CD4-positive, alpha-beta T cell treated with Interleukin-15 for 1 hour (primary cell): ENCODE results near the gene ZNF318.
"Not testable (repeated sequence)": the region's sequence is repeated elsewhere in the genome, so short reads cannot be mapped to it uniquely, and the experiment has no call there.

Source experiments
- DNase-seq: peaks from one replicate; pipeline ENCODE4 v3.0.0-alpha.2; 2020

Gene ZNF318

DNA sequence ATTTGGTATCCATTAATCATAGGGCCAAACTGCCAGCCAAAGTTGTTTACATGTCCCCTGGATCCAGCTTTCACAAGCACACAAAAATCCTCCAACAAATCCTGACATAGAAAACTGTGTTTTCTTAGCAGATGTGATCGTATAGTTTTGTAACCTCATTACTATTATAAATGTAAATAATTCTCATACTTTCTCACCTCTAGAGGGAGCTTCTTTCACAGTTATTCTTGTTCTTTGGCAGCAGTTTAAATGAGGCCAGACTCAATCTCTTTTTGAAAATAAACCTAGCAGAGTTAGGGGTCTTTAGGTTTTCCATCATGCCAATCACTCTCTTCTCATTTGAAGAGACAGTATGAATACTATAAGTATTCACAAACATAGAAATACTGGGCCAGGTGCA lies 17.0 kb upstream of the ZNF318 start:
- DNase-seq, result no peak

DNA sequence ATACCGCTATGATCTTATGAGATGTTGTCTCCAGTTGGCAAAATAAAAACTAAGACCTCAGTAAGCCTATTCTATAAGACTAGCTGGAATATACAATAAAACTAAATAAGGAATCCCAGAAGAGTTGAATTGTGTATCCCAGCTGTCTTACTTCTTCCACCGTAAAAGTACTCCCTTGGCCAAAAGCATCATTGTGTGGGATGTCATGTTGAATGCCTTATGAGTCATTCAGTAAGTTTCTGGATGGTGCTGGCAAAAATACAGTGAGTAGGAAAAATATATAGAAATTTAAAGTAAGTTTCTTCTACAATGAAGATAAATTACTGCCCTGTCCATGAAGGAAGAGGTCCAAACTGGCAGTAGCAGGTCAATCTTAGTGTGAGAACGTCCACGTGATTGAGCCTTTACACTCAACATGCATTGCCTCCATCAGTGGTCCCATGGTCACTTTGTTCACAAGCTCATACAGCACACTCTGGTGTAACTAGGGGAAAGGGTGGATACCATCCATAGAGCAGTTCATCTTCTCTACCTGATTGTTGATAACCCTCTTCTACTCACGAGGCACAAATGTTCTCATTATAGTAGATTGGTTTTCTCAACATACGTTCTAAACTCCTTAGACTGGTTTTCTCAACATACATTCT lies 13.7 kb upstream of the ZNF318 start:
- no peak for DNase-seq

DNA sequence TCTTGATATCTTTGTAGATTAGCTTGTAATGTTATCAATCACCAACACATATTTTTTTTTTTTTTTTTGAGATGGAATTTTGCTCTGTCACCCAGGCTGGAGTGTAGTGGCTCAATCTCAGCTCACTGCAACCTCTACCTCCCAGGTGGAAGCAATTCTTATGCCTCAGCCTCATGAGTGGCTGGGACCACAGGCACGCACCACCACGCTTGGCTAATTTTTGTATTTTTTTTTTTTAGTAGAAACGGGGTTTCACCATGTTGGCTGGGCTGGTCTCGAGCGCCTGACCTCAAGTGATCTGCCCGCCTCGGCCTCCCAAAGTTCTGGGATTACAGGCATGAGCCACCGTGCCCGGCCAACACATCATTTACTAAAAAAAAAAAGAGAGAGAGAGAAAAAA lies 11.4 kb upstream of the ZNF318 start:
- DNase-seq, result not testable (repeated sequence)

DNA sequence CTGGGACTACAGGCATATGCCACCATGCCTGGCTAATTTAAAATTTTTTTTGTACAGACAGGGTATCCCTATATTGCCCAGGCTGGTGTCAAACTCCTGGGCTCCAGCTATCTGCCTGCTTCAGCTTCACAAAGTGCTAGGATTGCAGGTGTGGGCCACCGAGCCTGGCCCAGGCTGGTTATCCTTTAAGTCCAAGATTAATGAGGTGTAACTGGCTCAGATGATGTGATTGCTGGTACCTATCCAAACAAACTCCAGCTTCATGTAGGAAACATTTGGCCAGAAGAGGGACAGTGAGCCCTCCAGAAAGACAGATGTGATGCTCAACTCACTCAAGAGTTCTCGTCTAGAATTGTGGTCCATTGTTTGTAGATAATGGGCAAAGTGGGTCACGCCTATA lies 9.2 kb upstream of the ZNF318 start:
- DNase-seq, result no peak

DNA sequence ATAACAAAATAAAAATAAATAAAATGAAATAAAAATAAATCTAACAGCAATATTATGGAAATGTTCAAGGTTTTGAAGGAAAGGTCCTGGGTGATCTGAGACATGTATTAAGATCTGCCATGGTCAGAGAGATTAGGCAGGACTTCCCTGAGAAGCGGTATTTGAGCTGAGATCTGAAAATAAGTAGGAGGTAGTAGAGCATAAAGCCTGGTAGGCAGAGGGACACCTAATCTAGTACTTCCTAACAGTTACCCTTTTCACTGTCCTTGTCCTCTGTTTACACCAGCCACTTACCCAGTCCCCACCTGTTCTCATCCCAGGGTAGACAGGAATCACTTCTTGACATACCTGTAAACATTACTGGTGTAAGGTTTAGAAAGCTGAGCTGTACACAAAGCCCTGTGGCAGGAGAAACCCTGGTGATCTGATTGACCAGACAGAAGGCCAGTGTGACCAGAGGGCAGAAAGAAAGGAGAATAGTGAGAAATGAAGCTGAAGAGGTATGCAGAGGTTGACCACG lies 8.3 kb upstream of the ZNF318 start:
- no peak for DNase-seq

DNA sequence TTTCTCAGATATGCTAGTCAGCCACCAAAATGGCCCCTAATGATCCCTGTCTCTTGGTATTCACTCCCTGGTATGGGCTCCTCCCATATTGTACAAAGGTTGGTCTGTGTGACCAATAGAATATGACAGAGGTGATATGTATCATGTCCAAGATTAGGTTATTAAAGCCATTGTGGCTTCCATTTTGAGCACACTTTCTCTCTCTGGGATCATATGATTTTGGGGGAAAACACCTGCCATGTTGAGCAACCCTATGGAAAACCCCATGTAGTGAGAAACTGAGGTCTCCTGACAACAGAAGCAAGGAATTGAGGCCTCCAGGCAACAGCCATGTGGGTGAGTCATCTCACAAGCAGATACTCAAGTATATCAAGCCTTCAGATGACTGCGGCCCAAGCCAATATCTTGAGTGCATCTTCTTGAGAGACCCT lies 7.1 kb upstream of the ZNF318 start:
- no peak for DNase-seq

DNA sequence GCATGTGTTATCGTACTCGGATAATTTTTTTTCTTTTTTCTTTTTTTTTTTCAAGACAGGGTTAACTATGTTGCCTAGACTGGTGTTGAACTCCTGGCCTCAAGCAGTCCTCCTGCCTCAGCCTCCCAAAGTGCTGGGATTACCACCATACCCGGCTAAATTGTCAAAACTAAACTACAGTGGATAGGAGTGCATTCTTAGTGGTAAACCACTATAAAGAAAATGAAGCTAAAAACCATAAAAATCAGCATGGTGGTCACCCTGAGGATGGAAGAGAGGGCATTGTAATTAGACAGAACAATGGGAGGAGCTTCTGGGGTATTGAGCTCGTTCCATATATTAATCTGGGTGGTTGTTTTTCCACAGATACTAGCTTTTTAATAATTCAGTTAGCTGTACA lies 6.2 kb upstream of the ZNF318 start:
- no peak for DNase-seq

DNA sequence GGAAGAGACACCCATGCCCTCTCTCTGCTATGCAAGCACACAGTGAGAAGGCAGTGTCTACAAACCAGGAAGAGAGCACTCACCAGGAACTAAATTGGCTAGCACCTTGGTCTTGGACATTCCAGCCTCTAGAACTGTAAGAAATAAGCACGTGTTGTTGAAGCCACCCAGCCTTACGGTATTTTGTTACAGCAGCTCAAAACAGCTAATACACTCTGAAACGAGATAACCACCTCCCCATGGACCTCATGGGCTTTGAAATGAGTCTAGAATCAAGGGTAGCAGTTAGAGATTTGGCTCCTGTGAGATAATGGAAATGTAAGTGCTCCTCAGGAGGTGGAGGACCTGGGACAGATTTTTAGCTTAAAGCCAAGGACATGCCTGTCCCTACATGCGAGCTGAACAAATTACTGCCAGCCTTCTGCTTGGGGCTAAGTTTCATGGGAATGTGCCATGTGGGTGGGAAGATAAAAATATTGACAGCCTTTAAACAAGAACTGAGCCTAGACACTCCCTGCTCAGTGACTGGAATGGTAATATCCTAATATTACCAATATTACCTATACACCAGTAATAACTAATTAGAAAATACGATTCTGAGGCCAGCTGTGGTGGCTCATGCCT lies 3.9 kb upstream of the ZNF318 start:
- no peak for DNase-seq

DNA sequence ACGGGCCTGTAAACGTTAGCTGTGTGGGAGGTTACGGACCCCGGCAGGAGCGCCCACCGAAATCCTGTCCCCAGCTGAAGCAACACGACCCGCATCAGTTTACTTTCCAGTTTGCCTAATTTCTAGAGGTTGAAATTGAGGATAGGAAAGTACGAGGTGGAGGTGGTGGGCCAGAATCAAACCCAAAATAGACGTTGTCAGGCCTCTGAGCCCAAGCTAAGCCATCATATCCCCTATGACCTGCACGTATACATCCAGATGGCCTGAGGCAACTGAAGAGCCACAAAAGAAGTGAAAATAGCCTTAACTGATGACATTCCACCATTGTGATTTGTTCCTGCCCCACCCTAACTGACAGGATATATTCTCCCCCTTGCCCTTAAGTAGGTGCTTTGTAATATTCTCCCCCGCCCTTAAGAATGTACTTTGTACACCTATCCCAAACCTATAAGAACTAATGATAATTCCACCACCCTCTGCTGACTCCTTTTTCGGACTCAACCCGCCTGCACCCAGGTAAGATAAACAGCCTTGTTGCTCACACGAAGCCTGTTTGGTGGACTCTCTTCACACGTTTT lies 645 bp upstream of the ZNF318 start:
- DNase-seq, result not testable (repeated sequence)

DNA sequence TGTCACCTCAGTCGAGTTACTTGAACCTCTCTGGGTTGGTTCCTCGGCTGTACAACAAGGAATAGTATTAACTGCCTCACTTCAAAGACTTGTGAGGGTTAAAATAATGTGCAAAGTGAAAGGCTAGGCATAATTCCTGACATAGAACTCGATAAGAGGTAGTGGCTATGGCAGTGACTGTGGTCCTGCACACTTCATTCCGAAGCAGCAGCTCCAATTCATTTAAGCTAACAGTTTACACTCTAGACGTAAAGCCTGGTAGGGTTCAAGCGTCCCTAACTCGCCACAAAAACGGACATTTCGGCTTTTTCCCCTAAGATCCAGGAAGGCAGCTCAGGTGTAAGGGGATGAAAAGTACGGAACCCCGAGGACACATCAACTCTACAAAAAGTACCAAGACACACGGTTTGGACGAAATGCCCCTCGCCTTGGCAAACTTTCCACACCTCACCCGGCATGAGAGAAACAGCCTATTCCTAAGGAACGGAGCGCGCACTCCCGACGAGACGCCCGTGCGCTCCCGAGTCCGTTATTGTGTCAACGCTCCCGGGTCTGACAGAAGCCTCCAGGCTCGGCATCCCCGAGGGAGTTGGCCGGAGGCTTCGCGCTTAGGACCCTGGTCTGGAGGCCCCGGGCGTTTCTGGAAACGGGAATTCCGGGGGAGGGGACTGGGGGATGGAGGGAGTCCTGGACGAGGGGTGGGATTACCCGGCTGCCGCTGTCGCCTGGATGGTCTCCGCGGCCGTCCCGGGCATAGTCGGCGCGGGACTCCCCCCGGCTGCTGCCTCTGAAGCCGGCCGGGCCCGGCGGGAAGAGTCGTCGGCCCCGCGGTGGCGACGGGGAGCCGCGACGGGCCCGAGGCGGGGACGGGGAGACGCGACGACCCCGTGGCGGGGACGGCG lies 937 bp downstream of the ZNF318 start:
- DNase-seq, result no peak

DNA sequence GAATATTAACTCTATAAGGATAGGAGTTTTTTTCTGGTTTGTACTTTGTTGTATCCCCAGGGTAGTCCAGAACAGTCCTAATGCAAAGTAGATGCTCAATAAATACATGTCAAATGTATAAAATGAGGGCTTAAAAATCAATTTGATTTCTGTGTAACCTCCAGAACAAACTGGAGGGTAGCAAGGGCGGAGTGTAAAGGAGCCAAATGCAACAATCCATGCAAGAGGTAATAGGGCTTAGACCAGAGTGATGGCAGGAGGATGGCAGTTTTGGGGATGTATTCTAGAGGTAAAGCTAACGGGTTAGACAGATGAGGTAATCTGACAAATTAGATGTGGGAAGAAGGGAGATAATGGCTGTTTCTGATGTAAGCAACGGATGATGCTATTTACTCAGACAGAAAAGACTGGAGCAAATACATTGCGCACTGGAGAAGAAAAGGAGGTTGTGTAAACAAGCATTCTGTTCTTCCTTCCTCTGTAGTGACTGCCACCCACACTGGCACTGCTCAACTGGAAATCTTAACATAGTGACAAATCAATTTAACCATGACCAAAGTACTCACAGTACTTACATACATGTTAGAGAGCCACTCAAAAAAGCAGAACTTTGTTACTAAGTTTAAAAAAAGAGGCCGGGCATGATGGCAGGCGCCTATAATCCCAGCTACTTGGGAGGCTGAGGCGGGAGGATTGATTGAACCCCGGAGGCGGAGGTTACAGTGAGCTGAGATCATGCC lies 2.0 kb downstream of the ZNF318 start:
- peak; percentile 32 for DNase-seq

DNA sequence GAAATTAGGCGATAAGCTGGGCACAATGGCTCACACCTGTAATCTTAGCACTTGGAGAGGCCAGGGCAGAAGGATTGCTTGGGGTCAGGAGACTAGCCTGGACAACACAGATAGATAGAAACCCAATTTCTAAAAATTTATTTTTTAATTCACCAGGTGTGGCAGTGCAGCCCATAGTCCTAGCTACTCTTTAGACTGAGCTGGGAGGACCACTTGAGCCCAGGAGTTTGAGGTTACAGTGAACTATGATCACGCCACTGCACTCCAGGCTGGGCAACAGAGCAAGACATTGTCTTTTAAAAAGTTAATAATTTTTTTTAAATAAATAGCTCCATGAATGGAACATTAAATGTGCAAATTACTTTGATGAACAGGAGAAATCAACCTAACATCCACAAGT lies 8.2 kb downstream of the ZNF318 start:
- no peak for DNase-seq

DNA sequence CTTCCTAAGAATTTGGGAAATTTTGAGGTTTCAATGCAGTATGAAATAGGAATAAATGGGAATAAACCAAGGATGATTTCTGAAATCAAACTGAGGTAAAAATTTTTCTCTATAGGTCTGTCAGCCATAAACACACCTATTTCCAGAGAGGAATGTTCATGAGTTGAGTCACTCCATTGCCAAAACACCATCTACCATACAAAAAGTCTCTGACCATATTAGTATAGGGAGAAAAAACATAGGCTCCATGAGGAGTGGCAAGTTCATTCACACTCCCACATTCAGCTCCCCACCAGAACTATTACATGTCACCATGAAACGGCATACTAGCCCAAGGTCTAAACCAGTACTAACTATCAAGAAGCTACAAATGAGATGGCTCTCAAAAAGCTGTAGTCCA lies 9.6 kb downstream of the ZNF318 start:
- no peak for DNase-seq

DNA sequence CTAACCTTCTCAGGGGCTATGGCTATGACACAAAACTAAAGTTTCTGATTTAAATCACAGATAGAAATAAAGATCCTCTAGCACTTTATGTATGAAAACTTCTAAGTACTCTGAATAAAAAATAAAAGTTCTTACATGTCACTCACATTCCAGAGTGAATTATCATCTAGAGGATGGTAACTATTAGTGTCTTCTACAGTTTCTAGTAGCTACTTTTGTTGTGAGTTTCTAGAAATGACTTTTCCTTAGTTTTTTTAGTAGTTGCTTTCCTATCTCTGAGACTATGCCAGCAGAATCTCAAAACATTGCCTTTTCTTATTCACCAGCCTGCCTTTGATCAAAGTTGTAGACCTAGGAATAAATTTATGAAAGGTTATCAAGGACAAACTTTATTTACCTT lies 10.1 kb downstream of the ZNF318 start:
- DNase-seq, result no peak

DNA sequence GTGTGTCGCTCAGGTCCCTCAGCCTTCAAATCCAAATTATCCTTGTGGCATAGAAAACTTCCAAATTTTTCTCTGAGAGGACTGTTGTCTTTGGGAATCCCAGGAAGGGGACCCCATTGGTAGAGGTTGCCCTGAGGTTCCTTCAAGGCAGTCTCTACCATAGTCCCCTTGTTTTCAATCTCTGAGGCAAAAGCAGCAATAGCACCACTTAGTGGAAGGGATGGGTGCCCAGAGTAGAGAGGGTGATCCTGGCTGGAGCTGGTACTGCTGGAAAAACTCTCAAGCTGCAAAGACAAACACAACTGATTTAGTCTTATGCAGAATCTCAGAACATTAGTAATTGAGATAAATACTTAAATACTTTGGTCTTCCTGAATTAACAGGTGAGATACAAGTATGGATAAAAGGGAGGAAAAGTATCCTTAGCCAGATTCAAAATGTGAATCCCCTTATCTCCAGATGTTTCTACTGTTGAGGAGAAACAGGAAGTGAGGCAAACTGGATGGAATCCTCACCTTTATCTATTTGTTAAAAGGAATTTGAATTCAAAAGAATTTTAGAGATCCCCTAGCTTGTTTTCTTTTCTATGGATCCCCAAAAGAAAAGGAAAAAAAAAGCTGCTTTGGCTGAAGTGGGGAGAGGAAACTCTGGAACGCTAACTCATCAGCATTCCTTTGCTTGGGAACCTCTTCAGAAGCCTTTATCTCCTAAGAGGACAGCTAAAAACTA lies 13.4 kb downstream of the ZNF318 start:
- no peak for DNase-seq

DNA sequence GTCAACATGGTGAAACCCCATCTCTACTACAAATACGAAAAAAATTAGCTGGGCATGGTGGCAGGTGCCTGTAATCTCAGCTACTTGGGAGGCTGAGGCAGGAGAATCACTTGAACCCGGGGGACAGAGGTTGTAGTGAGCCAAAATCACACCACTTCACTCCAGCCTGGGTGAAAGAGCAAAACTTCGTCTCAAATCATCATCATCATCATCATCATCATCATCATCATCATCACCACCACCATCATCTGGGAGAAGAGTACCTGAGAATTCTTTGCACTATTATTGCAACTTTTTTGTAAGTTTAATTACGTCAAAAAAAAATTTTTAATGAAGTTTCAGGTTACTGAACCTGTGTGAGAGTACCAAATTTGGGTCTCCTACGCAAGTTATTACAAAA lies 17.5 kb downstream of the ZNF318 start:
- DNase-seq, result not testable (repeated sequence)

DNA sequence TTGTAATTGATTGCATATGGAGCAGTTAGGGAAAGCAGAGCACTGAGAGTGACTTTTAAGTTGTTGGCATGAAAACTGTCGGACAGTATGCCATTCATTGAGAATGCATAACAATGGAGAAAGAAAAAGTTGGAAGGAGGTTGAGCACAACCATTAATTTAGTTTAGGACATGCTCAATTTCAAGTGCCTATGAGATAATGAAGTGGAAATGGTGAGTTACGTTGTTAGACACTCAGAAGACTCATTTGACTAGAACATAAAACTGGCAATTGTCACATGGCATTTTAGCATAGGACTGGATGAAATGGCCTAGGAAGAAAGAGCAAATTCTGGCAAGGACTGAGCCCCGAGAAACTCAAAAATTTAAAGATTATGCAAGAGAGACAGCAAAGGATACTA lies 22.0 kb downstream of the ZNF318 start:
- DNase-seq, result no peak

DNA sequence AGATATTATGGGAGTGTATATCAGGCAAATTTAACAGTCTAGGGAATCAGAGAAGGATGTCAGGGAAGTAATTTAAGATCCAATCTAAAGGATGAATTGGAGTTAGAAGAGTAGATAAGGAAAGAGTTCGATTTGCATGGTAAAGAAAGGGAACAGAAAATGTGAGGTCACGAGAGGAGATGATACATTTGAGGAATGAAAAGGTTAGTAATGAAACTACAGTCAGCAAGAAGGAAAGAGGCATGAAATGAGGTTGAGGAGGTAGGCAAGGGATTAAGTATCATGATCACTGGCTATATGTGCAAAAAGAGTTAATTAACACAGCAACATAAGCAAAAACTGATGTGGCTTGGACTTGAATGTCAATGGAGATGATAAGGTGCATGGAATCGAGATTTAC lies 22.4 kb downstream of the ZNF318 start:
- DNase-seq, result no peak

DNA sequence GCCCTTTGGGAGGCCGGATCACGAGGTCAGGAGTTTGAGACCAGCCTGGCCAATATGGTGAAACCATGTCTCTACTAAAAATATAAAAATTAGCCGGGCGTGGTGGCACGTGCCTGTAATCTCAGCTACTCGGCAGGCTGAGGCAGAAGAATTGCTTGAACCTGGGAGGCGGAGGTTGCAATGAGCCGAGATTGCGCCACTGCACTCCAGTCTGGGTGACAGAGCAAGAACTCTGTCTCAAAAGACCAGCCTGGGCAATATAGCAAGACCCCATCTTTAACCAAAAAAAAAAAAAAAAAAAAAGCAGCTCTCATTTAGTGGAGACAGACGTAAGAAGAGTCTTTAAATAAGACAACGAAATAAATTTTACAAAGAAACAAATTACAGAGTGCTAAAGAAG lies 23.2 kb downstream of the ZNF318 start:
- DNase-seq, result not testable (repeated sequence)

DNA sequence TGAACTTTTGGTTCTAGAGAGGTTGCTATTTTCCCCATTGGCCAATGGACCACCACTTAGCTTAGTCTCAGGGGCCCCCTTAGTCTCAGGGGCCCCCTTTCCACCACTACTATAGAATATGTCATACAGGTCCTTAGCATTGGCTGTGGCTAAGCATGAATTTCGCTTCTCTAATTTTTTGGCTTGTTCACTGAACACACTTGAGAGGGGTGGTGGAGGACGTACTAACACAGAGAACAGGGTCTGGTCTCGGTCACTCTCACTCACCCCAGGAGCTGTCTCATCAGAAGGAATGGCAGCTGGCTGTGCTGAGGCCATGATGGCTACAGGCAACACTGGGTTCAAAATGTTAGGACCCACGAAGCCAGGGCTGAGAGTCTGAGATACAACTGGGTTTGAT lies 30.3 kb downstream of the ZNF318 start:
- DNase-seq, result no peak

DNA sequence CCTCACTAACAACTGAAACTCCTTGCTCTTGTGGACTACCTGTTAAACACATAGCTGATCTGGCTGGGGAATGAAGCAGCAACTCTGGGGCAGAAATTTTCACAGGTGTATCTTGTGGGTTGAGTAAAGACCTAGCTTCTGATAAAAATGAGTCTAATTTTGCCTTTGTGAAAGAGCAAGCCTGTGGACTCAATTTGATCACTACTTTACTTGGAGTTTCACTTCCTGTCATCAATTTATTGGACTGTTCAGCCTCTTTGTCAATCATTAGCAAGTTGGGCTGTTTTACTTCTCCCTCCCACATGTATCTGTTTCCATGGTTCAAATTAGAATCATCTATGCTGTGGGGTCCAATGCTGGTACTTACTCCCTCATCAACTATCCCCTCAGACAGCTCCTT lies 31.2 kb downstream of the ZNF318 start:
- no peak for DNase-seq

DNA sequence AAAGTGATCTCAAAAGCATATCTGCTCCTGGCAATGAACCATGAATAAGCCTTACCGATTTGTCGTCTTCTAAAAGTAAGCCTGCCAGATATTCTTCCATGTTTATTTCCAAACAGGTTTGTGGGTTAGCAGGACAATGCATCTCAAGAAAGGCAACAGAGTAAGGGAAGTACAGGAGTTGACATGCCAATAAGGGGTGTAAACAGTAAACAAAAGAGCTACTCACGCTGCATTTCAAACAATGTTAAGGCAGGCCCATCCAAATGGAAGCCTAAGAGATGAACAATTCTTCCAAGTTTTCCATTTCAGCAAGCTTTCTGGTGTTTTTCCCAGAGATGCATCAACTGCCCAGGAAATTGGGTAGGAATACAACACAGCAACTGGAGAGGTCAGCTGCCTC lies 33.1 kb downstream of the ZNF318 start:
- DNase-seq, result no peak
